ENCODE results near the gene RDH12.
"Not testable (repeated sequence)": the region's sequence is repeated elsewhere in the genome, so short reads cannot be mapped to it uniquely, and the experiment has no call there.

The RDH12 gene

GRCh38 chr14:67705211-67705610, 3.5 kb downstream of the RDH12 start:
- no peak for DNase-seq

- DNase-seq = not testable (repeated sequence)
These were observed 7.7 kb downstream of the RDH12 start for GRCh38 chr14:67709346-67709745.

- not testable (repeated sequence) for DNase-seq
These were observed 8.1 kb downstream of the RDH12 start for GRCh38 chr14:67709796-67710195.

GRCh38 chr14:67710209-67710608, 8.5 kb downstream of the RDH12 start:
- DNase-seq = no peak

- DNase-seq = no peak
These were observed 15.4 kb downstream of the RDH12 start for GRCh38 chr14:67717048-67717447.

GRCh38 chr14:67718265-67718664, 16.6 kb downstream of the RDH12 start:
- no peak for DNase-seq

GRCh38 chr14:67719385-67719784, 17.7 kb downstream of the RDH12 start:
- DNase-seq = not testable (repeated sequence)

- DNase-seq = no peak
These were observed 18.2 kb downstream of the RDH12 start for GRCh38 chr14:67719866-67720265.

- DNase-seq = no peak
These were observed 20.2 kb downstream of the RDH12 start for GRCh38 chr14:67721875-67722274.

- no peak for DNase-seq
These were observed 20.6 kb downstream of the RDH12 start for GRCh38 chr14:67722293-67722692.

- no peak for DNase-seq
These were observed 23.5 kb downstream of the RDH12 start for GRCh38 chr14:67725171-67725570.

- DNase-seq = no peak
These were observed 25.7 kb downstream of the RDH12 start for GRCh38 chr14:67727361-67727760.

GRCh38 chr14:67728258-67728657, 26.6 kb downstream of the RDH12 start:
- DNase-seq = no peak

- DNase-seq = no peak
These were observed 27.6 kb downstream of the RDH12 start for GRCh38 chr14:67729072-67729885.

GRCh38 chr14:67733616-67734015, 31.9 kb downstream of the RDH12 start:
- no peak for DNase-seq

- no peak for DNase-seq
These were observed 33.0 kb downstream of the RDH12 start for GRCh38 chr14:67734675-67735074.

GRCh38 chr14:67735336-67736147, 33.9 kb downstream of the RDH12 start:
- DNase-seq = no peak

- DNase-seq = no peak
These were observed 35.1 kb downstream of the RDH12 start for GRCh38 chr14:67736771-67737170.

- peak; percentile 11 to 12 for DNase-seq
These were observed 37.2 kb downstream of the RDH12 start for GRCh38 chr14:67738740-67739504.

GRCh38 chr14:67744046-67744445, 42.4 kb downstream of the RDH12 start:
- no peak for DNase-seq

- no peak for DNase-seq
These were observed 45.2 kb downstream of the RDH12 start for GRCh38 chr14:67746927-67747326.

GRCh38 chr14:67748312-67748711, 46.6 kb downstream of the RDH12 start:
- no peak for DNase-seq

- no peak for DNase-seq
These were observed 47.8 kb downstream of the RDH12 start for GRCh38 chr14:67749341-67750084.

Measured in activated CD4-positive, alpha-beta T cell treated with anti-CD3 and anti-CD28 coated beads, Interleukin-2, amount 50 U/mL, for 4 hours (primary cell).